ENCODE data around the gene UXT.
"Not testable (repeated sequence)": the region's sequence is repeated elsewhere in the genome, so short reads cannot be mapped to it uniquely, and the experiment has no call there.

DNA sequence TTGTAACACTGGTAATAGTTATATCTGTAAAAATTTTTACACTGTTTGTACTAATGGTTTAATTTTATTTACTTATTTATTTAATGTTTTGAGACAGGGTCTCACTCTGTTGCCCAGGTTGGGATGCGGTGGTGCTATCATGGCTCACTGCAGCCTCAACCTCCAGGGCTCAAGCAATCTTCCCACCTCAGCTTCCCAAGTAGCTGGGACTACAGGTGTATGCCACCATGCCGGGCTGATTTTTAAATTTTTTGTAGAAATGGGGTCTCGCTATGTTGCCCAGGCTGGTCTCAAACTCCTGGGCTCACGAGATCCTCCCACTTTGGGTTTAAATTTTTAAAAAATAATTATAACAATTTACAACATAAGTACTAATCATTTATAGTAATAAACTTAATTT, 55.9 kb downstream of the UXT start:
- TF ChIP-seq, protein P1, sequence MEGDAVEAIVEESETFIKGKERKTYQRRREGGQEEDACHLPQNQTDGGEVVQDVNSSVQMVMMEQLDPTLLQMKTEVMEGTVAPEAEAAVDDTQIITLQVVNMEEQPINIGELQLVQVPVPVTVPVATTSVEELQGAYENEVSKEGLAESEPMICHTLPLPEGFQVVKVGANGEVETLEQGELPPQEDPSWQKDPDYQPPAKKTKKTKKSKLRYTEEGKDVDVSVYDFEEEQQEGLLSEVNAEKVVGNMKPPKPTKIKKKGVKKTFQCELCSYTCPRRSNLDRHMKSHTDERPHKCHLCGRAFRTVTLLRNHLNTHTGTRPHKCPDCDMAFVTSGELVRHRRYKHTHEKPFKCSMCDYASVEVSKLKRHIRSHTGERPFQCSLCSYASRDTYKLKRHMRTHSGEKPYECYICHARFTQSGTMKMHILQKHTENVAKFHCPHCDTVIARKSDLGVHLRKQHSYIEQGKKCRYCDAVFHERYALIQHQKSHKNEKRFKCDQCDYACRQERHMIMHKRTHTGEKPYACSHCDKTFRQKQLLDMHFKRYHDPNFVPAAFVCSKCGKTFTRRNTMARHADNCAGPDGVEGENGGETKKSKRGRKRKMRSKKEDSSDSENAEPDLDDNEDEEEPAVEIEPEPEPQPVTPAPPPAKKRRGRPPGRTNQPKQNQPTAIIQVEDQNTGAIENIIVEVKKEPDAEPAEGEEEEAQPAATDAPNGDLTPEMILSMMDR (IDR thresholded peaks at IDR 0.05) = not testable (repeated sequence)
- TF ChIP-seq POLR2A, EP300 (IDR thresholded peaks at IDR 0.05): not testable (repeated sequence)
